HG03060 (cell line): Measurements from ENCODE around the gene DHX36.

Source experiments
- ATAC-seq: cut with Tn5 transposase; IDR thresholded peaks from one replicate; pipeline ENCODE4 v1.9.1; 2021; ENCODE audit warnings: low read depth, moderate number of reproducible peaks; ENCODE audit not compliant: unreplicated experiment

DHX36 gene, protein sequence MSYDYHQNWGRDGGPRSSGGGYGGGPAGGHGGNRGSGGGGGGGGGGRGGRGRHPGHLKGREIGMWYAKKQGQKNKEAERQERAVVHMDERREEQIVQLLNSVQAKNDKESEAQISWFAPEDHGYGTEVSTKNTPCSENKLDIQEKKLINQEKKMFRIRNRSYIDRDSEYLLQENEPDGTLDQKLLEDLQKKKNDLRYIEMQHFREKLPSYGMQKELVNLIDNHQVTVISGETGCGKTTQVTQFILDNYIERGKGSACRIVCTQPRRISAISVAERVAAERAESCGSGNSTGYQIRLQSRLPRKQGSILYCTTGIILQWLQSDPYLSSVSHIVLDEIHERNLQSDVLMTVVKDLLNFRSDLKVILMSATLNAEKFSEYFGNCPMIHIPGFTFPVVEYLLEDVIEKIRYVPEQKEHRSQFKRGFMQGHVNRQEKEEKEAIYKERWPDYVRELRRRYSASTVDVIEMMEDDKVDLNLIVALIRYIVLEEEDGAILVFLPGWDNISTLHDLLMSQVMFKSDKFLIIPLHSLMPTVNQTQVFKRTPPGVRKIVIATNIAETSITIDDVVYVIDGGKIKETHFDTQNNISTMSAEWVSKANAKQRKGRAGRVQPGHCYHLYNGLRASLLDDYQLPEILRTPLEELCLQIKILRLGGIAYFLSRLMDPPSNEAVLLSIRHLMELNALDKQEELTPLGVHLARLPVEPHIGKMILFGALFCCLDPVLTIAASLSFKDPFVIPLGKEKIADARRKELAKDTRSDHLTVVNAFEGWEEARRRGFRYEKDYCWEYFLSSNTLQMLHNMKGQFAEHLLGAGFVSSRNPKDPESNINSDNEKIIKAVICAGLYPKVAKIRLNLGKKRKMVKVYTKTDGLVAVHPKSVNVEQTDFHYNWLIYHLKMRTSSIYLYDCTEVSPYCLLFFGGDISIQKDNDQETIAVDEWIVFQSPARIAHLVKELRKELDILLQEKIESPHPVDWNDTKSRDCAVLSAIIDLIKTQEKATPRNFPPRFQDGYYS

DNA sequence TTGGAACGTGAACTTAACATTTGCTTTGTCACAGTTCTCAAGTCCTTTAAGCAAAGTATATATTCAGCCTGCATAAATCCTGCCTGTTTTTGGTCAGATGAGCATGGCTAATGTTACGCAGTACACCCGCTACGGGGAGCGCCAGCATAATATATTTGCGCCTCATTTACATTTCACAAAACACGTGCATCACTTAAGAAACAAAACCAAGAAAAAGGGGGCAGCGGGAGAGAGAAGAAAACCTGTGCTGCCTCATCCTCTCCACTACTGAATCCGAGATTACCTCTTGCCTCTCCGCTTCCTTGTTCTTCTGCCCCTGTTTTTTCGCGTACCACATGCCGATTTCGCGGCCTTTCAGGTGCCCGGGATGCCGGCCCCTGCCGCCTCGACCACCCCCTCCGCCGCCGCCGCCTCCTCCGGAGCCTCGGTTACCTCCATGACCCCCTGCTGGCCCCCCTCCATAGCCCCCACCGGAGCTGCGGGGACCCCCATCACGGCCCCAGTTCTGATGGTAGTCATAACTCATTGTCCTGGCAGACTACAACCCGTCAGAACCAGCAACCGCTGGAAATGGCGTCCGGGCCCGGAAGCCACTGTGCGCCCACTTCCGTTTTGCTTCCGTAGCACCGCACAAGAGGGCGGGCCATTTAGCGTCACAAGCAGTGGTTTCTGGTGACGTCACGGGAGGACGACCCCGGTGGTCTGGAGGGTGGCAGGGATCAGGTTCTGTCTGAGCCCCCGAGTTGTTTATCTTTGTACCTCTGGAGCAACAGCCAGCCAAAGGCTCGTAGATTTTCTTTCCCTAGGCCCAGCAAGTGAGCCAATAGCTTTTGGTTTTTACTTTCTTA lies at the start of gene DHX36:
DHX36 (minus strand) TSS at position 597 of the 848 bp plus-strand sequence; CDS start at position 526, 71 bp downstream.
- ATAC-seq, result peak; percentile 88

- ATAC-seq, result no peak
These were observed 42.9 kb upstream of the DHX36 start for GRCh38 chr3:154367221-154367620.

- no peak for ATAC-seq
These were observed 40.6 kb upstream of the DHX36 start for GRCh38 chr3:154364849-154365248.

GRCh38 chr3:154361099-154361498 lies 36.8 kb upstream of the DHX36 start:
- ATAC-seq, result no peak

DNA sequence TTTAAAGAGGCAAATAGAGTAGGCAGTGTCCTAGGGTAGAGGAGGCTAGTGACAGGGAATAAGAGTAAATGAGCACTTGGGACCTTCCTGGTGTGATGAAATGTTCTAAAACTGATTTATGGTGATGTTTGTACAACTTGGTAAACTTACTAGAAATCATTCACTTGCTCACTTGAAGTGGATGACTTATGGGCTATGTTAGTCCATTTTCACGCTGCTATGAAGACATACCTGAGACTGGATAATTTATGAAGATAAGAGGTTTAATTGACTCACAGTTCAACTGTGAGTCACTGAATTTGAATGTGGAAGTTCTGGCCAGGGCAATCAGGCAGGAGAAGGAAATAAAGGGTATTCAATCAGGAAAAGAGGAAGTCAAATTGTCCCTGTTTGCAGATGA lies 31.7 kb upstream of the DHX36 start:
- no peak for ATAC-seq

DNA sequence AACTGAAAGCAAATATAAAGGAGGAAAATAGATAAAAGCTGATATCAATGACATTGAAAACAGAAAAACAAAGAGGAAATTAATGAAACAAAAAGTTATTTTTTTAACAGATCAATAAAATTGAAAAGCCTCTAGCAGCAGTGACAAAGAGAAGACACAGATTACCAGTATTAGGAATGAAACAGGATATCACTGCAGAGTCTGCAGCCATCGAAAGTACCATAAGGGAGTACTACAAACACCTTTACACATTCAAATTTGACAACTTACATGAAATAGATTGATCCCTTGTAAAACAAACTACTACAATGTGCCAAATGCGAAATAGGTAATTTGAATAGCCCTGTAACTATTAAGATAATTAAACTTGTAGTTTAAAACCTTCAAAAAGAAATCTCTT lies 24.9 kb upstream of the DHX36 start:
- ATAC-seq, result no peak

DNA sequence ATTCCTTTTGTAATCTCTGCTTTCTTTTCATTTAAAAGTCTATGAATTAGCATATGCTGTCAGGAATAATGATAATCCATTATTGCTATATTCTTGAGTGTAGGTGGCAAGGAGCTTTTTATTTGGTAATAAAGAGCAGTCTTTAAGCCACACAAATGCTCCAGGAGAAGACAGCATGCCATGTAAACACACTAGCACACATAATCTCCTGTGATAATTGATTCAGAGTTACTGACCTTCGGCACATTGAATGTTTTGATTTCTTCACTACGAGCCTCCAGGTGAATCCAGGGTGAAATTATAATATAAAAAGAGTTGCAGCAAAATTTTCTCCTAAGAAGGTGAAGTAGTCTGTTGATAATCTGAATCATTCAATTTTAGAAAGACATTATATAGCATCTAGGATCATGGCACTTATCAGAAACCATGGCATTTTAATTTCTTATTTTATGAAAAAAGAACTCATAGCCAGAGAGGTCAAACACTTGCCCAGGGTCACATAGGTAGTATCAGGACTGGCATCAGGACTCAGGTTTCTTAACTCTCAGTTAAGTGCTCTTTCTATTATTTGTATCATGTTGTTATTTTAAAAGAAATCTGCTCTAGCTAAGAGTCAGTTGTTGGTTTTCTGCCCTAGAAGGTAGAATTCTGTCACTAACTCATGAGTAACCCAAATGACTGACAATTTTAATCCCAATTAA lies 21.3 kb upstream of the DHX36 start:
- ATAC-seq, result no peak

DNA sequence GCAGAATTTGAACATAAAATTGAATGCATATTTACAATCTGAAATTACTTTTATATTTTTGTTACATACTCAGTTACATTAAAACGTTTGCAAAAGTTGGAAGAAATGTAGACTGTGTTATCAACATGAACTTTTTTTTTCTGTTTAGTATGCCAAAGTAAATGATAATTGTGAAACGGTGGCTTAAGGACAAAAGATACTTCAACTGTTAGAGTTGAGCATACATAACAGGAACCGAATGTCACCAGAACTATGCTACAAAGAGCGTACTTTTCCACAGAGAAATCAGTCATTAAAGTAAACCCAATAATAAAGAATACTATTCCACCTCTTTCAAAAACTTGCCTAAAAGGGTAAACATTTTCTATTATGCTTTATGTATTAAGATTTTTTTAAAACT lies 14.3 kb upstream of the DHX36 start:
- ATAC-seq, result no peak

DNA sequence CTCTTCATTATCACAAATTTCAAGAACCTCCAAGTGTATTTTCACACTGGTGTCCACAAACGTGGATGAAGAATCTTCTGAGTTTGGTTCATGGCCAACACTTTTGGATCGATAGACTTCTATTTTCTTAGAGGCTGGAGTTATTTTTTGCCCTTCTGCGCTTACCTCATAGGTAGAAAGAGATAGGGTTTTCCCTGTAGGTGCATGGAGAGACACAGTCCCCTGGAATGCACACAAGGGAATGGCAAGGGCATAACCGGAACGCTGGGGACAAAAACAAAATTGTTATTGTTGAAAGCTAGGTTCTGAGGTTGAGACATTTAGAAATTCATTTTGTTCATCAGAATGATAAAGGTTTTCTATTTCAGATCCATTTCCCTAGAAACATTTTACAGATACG lies 13.7 kb upstream of the DHX36 start:
- no peak for ATAC-seq

DNA sequence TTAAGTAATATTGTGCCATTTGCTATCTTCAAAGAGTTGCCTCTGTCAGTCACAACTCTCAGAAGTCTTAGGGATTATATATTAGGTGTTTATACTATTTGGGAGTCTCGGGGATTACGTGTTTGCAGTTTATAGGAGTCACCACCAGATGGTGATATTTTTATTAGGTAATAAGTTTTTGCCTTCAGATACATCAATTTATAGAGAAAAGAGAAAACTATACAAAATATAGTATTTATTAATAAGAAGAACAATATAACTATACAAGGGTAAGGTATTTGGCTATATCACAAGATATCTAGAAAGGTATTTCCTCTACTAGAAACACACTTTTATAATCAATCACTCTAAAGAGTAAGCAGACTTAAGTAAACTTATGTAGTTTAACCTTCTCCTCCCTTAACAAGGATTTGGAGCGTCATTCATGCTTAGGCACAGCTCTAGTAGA lies 10.7 kb upstream of the DHX36 start:
- no peak for ATAC-seq

DNA sequence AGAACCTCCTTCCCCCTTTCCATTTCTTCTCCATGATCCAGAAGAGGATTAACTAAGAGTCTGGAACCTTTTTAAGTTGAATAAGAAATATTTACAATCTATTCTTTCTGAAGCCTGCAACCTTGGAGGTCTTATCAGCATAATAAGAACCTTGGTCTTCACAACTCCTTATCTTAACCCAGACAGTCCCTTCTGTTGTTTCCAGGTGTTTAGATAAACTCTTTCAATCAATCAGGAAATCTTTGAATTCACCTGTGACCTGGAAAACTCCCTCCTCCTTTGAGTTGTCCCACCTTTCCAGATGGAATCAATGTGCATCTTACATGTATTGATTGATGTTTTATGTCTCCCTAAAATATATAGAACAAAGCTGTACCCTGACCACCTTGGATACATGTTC lies 3.6 kb upstream of the DHX36 start:
- no peak for ATAC-seq

- no peak for ATAC-seq
These were observed 632 bp upstream of the DHX36 start for GRCh38 chr3:154324919-154325318.

GRCh38 chr3:154316974-154317767 lies 7.1 kb downstream of the DHX36 start:
- ATAC-seq, result no peak

GRCh38 chr3:154314152-154314551 lies 10.1 kb downstream of the DHX36 start:
- no peak for ATAC-seq

DNA sequence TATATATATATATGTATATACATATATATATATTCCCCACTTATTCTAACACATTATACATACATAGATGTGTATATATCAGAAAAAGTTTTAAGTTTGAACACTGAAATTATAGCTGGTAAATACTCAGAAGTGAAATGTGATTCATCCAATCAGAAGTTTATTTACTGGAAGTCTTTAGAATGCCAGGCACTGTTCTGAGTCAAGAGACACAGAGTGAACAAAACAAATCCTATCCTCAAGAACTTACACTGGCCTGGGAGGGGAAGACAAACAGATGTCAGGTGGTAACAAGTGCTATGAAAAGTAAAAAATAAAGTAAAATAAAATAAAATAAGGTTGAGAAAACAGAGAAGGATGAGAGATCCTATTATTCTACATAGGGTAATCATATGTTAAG lies 13.4 kb downstream of the DHX36 start:
- ATAC-seq, result no peak

DNA sequence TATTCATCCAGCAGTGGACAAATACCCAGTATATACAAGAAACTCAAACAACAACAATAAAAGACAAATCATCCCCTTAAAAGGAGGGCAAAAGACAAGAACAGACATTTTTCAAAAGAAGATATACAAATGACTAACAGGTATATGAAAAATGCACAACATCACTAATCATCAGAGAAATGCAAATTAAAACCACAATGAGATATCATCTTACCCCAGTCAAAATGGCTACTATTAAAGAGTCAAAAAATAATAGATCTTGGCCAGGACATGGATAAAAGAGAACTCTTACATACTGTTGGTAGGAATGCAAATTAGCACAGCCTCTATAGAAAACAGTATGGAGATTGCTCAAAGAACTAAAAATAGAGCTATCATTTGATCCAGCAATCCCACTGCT lies 16.9 kb downstream of the DHX36 start:
- ATAC-seq, result no peak

GRCh38 chr3:154304936-154305335 lies 19.4 kb downstream of the DHX36 start:
- ATAC-seq, result no peak

GRCh38 chr3:154304116-154304786 lies 20.0 kb downstream of the DHX36 start:
- no peak for ATAC-seq
